ENCODE results near the gene OGG1. TPM values are rescaled to one million over a fixed set of nuclear protein-coding genes. Genes with fewer than 3 reads are reported as not detected.
"Not testable (repeated sequence)": the region's sequence is repeated elsewhere in the genome, so short reads cannot be mapped to it uniquely, and the experiment has no call there.

The OGG1 gene
- total and polyA plus RNA-seq, 12 donors: 13.3 to 34.9 (median 21.9) TPM

DNA sequence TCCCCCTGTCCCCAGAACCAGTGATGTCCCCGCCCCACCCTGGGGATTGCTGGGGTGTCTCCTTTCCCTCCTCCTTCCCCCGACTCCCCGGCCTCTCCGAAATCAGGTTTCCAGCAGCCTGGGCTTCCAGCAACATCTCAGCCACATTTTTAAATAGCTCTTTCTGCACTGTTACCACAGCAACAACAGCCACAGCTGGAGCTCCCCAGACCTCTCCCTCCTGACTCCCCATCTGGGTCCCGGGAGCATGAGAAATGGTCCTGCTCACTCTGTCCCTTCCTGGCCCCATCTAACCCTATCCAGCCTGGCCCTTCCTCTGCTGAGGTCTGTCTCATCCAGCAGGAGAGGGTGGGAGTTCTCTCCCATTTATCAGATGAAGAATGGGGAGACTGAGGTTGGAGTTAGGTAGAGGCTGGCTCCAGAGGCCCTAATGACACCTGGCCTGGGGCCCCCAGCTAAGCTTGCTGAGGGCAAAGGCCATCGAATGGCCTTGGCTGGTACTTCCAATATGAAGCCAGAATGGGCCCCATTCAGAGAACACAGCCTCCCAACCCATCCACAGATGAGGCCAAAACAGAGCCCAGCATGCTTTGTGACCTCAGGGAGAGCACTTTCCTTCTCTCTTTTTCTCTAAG is 18.5 kb downstream of the OGG1 start:
- Histone ChIP-seq H3K9me3 (replicated peaks in 1 of 3) (no peaks in the 10 kb centered on the region), H3K36me3 (replicated peaks in 1 of 2) (peaks cover 0 to 19% of the 10 kb centered on the region in 2 donors), H3K4me1 (replicated peaks in 1 of 2) (peaks cover 37 to 49% of the 10 kb centered on the region in 2 donors), H3K4me3 (peak overlapping the region in 2 of 4 donors; percentile 6 to 73), H3K27me3 (no peaks in the 10 kb centered on the region), H3K27ac (peak overlapping the region in 3 of 5 donors; percentile 20 to 92 (median 89))
- WGBS, 4 donors: 46 to 49% (median 48%) methylated on average over 6 of the region's 6 CpGs
- TF ChIP-seq, protein P1, sequence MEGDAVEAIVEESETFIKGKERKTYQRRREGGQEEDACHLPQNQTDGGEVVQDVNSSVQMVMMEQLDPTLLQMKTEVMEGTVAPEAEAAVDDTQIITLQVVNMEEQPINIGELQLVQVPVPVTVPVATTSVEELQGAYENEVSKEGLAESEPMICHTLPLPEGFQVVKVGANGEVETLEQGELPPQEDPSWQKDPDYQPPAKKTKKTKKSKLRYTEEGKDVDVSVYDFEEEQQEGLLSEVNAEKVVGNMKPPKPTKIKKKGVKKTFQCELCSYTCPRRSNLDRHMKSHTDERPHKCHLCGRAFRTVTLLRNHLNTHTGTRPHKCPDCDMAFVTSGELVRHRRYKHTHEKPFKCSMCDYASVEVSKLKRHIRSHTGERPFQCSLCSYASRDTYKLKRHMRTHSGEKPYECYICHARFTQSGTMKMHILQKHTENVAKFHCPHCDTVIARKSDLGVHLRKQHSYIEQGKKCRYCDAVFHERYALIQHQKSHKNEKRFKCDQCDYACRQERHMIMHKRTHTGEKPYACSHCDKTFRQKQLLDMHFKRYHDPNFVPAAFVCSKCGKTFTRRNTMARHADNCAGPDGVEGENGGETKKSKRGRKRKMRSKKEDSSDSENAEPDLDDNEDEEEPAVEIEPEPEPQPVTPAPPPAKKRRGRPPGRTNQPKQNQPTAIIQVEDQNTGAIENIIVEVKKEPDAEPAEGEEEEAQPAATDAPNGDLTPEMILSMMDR (IDR thresholded peaks at IDR 0.05): no peak
- intact Hi-C loops (cut with DNase I): no loop called here
- no peak for DNase-seq

DNA sequence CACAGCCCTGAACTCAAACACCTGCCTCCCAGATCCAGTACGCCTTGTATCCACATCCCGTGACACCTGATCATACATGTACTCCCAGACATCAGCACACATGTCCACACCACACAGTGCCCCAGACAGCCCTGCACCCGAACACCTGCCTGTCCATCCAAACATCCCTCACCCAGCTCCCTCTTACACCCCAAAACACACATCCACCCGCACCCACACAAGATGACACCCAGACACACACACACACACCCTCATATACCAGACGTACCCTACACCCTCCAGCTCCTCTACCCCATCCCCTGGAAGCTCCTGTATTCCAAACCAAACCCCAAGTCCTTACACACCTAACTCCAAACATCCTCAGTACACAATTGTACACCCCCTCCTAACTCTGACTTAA is 19.3 kb downstream of the OGG1 start:
- no peaks in the 10 kb centered on the region for H3K27me3 ChIP-seq
- H3K36me3 ChIP-seq (replicated peaks in 1 of 2): peaks cover 0 to 19% of the 10 kb centered on the region in 2 donors
- no peak for TF ChIP-seq POLR2A (IDR thresholded peaks at IDR 0.05)
- TF ChIP-seq, protein P1 (IDR thresholded peaks at IDR 0.05): no peak
- peak overlapping the region in 3 of 5 donors; percentile 77 to 92 (median 89) for H3K27ac ChIP-seq
- DNase-seq: no peak
- intact Hi-C loops (cut with DNase I): no loop called here
- H3K9me3 ChIP-seq (replicated peaks in 1 of 3): no peaks in the 10 kb centered on the region
- 23 to 42% (median 35%) methylated on average over 5 of the region's 5 CpGs for WGBS, 4 donors
- H3K4me1 ChIP-seq (replicated peaks in 1 of 2): peaks cover 37 to 49% of the 10 kb centered on the region in 2 donors
- H3K4me3 ChIP-seq: peak overlapping the region in 3 of 4 donors; percentile 36 to 92 (median 73)

DNA sequence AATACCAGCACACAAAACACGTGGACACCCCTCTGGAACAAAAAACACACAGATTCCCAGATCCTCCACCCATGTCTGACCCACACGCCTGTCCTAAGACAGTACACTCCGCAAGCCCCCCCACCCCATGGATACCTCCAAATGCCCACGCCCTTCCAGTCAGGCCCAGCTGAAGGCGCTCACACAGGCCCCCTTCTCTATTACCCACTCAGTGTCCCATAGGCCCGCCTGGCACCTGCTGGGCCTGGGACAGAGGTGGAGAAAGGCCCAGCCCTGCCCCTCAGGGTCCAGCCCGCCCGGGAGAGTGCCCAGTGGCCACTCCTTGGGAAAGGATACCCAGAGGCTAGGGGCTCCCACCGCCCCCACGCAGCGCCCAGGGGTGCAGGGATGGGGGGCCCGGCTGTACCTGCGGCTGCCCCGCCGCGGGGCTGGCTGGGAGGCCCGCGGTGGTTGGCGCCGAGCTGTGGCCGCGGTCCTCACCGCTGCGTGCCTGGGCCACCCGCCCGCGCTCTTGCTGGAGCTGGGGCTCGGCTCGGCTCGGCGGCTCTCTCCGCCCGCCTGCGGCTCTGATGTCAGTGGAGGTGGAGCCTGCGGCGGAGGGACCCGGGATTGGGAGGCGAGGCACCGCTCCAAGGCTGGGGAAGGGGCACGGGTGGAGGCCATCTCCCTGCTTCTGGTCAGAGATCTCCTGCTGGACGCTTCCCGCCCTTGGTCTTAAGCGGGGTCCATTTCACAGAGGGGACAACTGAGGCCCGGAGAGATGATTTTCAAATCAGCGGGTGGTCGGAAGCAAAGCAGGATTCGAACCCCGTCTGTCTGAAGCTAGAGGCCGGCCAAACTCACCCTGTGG is 19.9 kb downstream of the OGG1 start, which contains the start of gene CAMK1:
Gene CAMK1, minus strand, starts transcription at position 522 of the 850 bp plus-strand sequence. CDS start 2,198 bp downstream, outside the sequence.
- Histone ChIP-seq H3K27ac (peak within 1 kb of the TSS; percentile 58 to 92 (median 77)), H3K27me3 (no peaks in the 10 kb centered on the region), H3K4me1 (replicated peaks in 1 of 2) (peaks cover 37 to 54% of the 10 kb centered on the region in 2 donors), H3K36me3 (replicated peaks in 1 of 2) (peaks cover 0 to 19% of the 10 kb centered on the region in 2 donors), H3K9me3 (replicated peaks in 1 of 3) (no peaks in the 10 kb centered on the region), H3K4me3 (peak within 1 kb of the TSS in 3 of 4 donors; percentile 36 to 92 (median 73))
- WGBS, 4 donors: 3 to 11% (median 6%) methylated on average over 14 to 49 of the region's 49 CpGs
- intact Hi-C loops (cut with DNase I): no loop called here
- peak; percentile 80 to 94 for TF ChIP-seq POLR2A (IDR thresholded peaks at IDR 0.05)
- TF ChIP-seq, protein P1 (IDR thresholded peaks at IDR 0.05): no peak
- peak; percentile 84 to 90 (median 88) for DNase-seq

DNA sequence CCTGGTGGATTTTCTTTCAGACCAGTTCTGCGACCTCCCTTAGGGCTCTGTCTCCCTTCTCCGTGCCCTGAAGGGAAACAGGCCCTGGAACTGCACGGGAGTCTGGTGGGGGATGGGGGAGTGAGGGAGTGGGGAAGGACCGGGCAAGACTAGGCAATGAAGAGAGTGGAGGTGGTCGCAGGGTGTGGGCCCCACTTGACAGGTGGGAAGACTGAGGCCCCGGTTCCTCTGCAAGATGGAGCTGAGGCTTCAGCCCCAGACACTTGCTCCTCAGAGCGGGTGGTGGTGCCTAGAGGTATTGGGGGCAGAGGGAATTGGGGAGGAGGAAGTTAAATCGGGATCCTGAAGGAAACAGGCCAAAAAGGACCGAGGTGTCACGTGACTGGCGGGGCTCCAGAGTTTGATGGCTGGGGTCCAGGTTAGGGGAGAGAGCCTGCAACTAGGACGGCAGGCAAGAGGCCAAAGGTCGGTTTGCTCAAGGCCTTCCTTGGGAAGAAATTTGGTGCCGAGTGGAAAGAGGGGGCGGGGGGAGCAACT is 20.6 kb downstream of the OGG1 start:
- H3K27me3 ChIP-seq: no peaks in the 10 kb centered on the region
- 2 to 11% (median 7%) methylated on average over 13 to 15 of the region's 15 CpGs for WGBS, 4 donors
- H3K4me1 ChIP-seq (replicated peaks in 1 of 2): peaks cover 37 to 61% of the 10 kb centered on the region in 2 donors
- H3K4me3 ChIP-seq: peak overlapping the region in 2 of 4 donors; percentile 36 to 73
- peak overlapping the region; percentile 58 to 92 (median 77) for H3K27ac ChIP-seq
- DNase-seq: peak; percentile 95 to 98 (median 97)
- peak in 1 of 2 donors; percentile 2 for TF ChIP-seq POLR2A (IDR thresholded peaks at IDR 0.05)
- TF ChIP-seq, protein P1 (IDR thresholded peaks at IDR 0.05): no peak
- intact Hi-C loops (cut with DNase I): no loop called here
- no peaks in the 10 kb centered on the region for H3K9me3 ChIP-seq (replicated peaks in 1 of 3)
- peaks cover 0 to 12% of the 10 kb centered on the region in 2 donors for H3K36me3 ChIP-seq (replicated peaks in 1 of 2)

DNA sequence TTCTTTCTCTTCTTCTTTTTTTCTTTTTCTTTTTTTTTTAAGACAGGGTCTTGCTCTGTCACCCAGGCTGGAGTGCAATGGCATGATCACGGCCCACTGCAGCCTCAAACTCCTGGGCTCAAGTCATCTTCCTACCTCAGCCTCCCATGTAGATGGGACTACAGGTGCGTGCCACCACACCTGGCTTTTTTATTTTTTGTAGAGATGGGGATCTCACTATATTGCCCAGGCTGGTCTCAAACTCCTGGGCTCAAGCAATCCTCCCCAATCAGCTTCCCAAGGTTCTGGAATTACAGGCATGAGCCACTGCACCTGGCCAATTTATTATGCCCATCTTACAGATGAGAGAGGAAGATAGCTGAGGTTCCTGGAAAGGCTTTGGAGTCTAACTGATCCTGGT is 21.3 kb downstream of the OGG1 start:
- peak overlapping the region in 1 of 4 donors; percentile 73 for H3K4me3 ChIP-seq
- intact Hi-C loops (cut with DNase I); H3K27me3 ChIP-seq; H3K36me3 ChIP-seq (replicated peaks in 1 of 2); DNase-seq; H3K9me3 ChIP-seq (replicated peaks in 1 of 3): not testable (repeated sequence)
- H3K4me1 ChIP-seq (replicated peaks in 1 of 2): peaks cover 37 to 58% of the 10 kb centered on the region in 2 donors
- peak overlapping the region in 3 of 5 donors; percentile 58 to 92 (median 77) for H3K27ac ChIP-seq
- 57 to 80% (median 76%) methylated on average over 2 of the region's 2 CpGs for WGBS, 4 donors

Measured in adrenal gland (tissue), 12 donors.